Activated CD4-positive, alpha-beta T cell treated with anti-CD3 and anti-CD28 coated beads, Interleukin-2, amount 50 U/mL, for 4 hours (primary cell): Measurements from ENCODE around the gene PLXNA4.

ENCODE experiments used
- DNase-seq, 2 experiments: peaks; one replicate each; pipeline ENCODE4 v3.0.0-alpha.2; 2020

Gene PLXNA4

GRCh38 chr7:132500727-132501440 is 75.4 kb downstream of the PLXNA4 start:
- DNase-seq = no peak

GRCh38 chr7:132499487-132499886 is 76.8 kb downstream of the PLXNA4 start:
- DNase-seq = no peak

- DNase-seq = no peak
These were observed 77.2 kb downstream of the PLXNA4 start for GRCh38 chr7:132499065-132499464.

GRCh38 chr7:132498319-132498718 is 78.0 kb downstream of the PLXNA4 start:
- no peak for DNase-seq

- DNase-seq = no peak
These were observed 79.2 kb downstream of the PLXNA4 start for GRCh38 chr7:132497098-132497497.

- no peak for DNase-seq
These were observed 80.3 kb downstream of the PLXNA4 start for GRCh38 chr7:132495936-132496335.

- DNase-seq = no peak
These were observed 81.8 kb downstream of the PLXNA4 start for GRCh38 chr7:132494474-132494873.

GRCh38 chr7:132492823-132493445 is 83.3 kb downstream of the PLXNA4 start:
- no peak for DNase-seq

GRCh38 chr7:132491391-132491945 is 84.8 kb downstream of the PLXNA4 start:
- no peak for DNase-seq

GRCh38 chr7:132490474-132490873 is 85.8 kb downstream of the PLXNA4 start:
- no peak for DNase-seq

- DNase-seq = no peak
These were observed 86.5 kb downstream of the PLXNA4 start for GRCh38 chr7:132489776-132490237.

GRCh38 chr7:132488634-132489302 is 87.5 kb downstream of the PLXNA4 start:
- DNase-seq = no peak

GRCh38 chr7:132486274-132486610 is 90.0 kb downstream of the PLXNA4 start:
- DNase-seq = no peak

GRCh38 chr7:132485600-132486273 is 90.5 kb downstream of the PLXNA4 start:
- DNase-seq = no peak

- DNase-seq = no peak
These were observed 91.1 kb downstream of the PLXNA4 start for GRCh38 chr7:132485136-132485535.

- no peak for DNase-seq
These were observed 93.4 kb downstream of the PLXNA4 start for GRCh38 chr7:132482866-132483265.

GRCh38 chr7:132480534-132480933 is 95.7 kb downstream of the PLXNA4 start:
- no peak for DNase-seq

- no peak for DNase-seq
These were observed 99.7 kb downstream of the PLXNA4 start for GRCh38 chr7:132476541-132476940.

GRCh38 chr7:132475669-132476116 is 100.6 kb downstream of the PLXNA4 start:
- no peak for DNase-seq

- no peak for DNase-seq
These were observed 101.1 kb downstream of the PLXNA4 start for GRCh38 chr7:132475037-132475668.

GRCh38 chr7:132472463-132473120 is 103.7 kb downstream of the PLXNA4 start:
- DNase-seq = no peak

GRCh38 chr7:132471515-132471914 is 104.8 kb downstream of the PLXNA4 start:
- DNase-seq = no peak
